H1 (cell line): ENCODE measurements around the gene NR5A1. TPM values are rescaled to one million over a fixed set of nuclear protein-coding genes. Genes with fewer than 3 reads are reported as not detected.

ENCODE experiments used
- BCL11A ChIP-seq, 2 experiments: IDR thresholded peaks; one replicate each; pipeline ENCODE4 v1.6.1; 2011; ENCODE audit warnings: low read depth in 2 of 2, low read length in 2 of 2, mild to moderate bottlenecking in 2 of 2
- CEBPB ChIP-seq: IDR thresholded peaks from 2 replicates; pipeline ENCODE4 v1.6.1; 2012; ENCODE audit warnings: low read depth, low read length
- CHD1 ChIP-seq: IDR thresholded peaks from 2 replicates; pipeline ENCODE4 v1.6.1; 2012; ENCODE audit warnings: low read depth, low read length, improper control_type of control experiment
- EZH2 ChIP-seq: fragments of 200-600 bp; sonication (generic); IDR thresholded peaks from 2 replicates; pipeline ENCODE4 v1.7.1; 2012; ENCODE audit warnings: low read depth, mild to moderate bottlenecking, moderate library complexity, low read length, inconsistent platforms; ENCODE audit not compliant: severe bottlenecking
- MAFK ChIP-seq: IDR thresholded peaks from 2 replicates; pipeline ENCODE4 v1.6.1; 2012; ENCODE audit warnings: low read depth, mild to moderate bottlenecking, improper control_type of control experiment, low read length
- MAX ChIP-seq: IDR thresholded peaks from 2 replicates; pipeline ENCODE4 v1.6.1; 2012; ENCODE audit warnings: inconsistent platforms
- SRF ChIP-seq: IDR thresholded peaks from 2 replicates; pipeline ENCODE4 v1.6.1; 2011; ENCODE audit warnings: mild to moderate bottlenecking, low read depth, low read length, moderate library complexity
- SUZ12 ChIP-seq: fragments of 200-600 bp; sonication (generic); IDR thresholded peaks from 2 replicates; pipeline ENCODE4 v1.6.1; 2012; ENCODE audit warnings: mild to moderate bottlenecking, inconsistent platforms, low read length, moderate library complexity, mixed read lengths
- TAF1 ChIP-seq: IDR thresholded peaks from 2 replicates; pipeline ENCODE4 v1.6.1; 2011; ENCODE audit warnings: mild to moderate bottlenecking, low read depth, low read length
- polyA plus RNA-seq, 7 experiments: library from polyadenylated mRNA; depleted of rRNA in 3 of 7; stranded (reverse) in 5 of 7; unstranded in 2 of 7; fragments of >200 nt in 5 of 7; fragments of 200-250 nt in 2 of 7; gene quantifications; 1 replicate in 5 of 7; 2 replicates in 1 of 7; 4 replicates in 1 of 7; pipeline versions ENCODE4 v1.2.1 to v1.2.3, GENCODE V29; 2011 to 2013; ENCODE audit warnings: missing spikeins in 2 of 7, mixed read lengths in 2 of 7
- total RNA-seq: library from RNA; stranded (reverse); fragmentation: NEBNext Ultra II Directional; extraction: Animal tissue kit (Norgen Biotek cat#: 25700); gene quantifications from 2 replicates; pipeline ENCODE4 v1.2.1, GENCODE V29; 2021

The NR5A1 gene
- total and polyA plus RNA-seq, 2 of the 8 experiments (the other 6 are each of a cell fraction or from before 2014, with no cell fraction given) = 0.29 to 0.58 TPM

DNA sequence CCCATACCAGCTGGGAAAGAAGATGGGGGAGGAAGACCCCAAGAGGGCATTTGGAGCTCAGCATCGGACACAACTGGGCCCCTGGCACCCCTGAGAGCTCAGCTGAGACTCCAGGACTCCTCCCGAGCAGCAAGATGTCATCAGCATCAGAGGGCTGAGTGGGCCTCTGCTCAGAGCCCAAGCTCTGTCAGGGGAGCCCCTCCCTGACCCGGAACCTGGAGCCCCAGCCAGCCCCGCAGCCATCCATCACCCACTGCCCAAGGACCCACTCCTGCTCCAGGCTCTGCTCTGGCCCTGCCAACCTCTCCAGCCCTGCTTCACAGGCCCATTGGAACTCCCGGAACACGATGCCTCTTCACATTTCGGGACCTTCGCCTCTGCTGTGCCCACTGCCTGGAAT lies 9.8 kb downstream of the NR5A1 start (continued):
- TF ChIP-seq MAX = no peak
- no peak for TF ChIP-seq SRF
- TF ChIP-seq SUZ12 = no peak
- no peak for TF ChIP-seq MAFK
- TF ChIP-seq CHD1 = no peak
- no peak for TF ChIP-seq CEBPB
- TF ChIP-seq EZH2 = no peak
- TF ChIP-seq BCL11A (IDR thresholded peaks at IDR 0.05; ENCODE audit: low read depth in 2 of 2, low read length in 2 of 2) = no peak
- no peak for TF ChIP-seq TAF1
